NCI-H2081 (cell line): ENCODE measurements around the gene FNDC11.
"Not testable (repeated sequence)": the region's sequence is repeated elsewhere in the genome, so short reads cannot be mapped to it uniquely, and the experiment has no call there.

Source experiments
- DNase-seq, 2 experiments: peaks; one replicate each; lab custom pipeline; 2025; lab: John Stamatoyannopoulos, UW

FNDC11 gene

DNA sequence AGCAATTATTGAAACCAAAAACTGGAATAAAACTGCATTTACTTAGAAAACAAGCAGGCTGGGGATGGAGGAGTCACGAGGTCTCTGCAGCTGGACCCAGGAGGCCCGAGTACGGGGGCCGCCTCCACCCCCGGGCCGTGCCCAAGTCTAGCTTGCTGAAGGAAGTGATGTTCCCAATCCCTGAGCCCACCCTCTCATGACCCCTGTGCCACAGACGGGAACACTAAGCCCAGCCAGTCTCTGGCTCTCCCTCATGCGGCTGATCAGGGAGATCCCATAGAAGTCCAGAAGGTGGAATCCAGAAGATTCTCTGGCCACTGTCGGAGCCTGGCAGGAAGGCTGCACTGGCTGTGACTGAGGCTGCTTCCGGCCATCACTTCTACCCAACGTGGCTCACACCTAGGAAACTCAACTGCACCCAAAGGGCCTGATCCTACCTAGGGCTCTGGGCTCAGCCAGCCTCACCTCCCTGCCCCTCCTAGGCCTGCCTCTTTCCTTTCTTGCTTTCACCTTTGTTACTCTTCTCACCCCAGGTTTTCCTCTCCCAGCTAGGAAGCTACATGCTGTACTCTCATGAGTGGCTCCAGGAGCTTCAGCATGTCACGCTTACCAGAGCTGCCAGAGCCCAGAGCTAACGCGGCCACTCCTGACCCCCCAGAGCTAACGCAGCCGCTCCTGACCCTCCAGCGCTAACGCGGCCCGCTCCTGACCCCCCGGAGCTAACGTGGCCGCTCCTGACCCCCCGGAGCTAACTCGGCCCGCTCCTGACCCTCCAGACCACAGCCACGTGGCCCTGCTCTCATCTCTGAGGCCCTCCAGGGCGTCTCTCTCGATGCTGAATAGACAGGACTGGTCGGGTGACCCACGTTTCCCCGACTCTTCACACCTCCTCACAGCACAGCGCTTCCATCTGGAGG, 44.8 kb downstream of the FNDC11 start:
- no peak for DNase-seq

DNA sequence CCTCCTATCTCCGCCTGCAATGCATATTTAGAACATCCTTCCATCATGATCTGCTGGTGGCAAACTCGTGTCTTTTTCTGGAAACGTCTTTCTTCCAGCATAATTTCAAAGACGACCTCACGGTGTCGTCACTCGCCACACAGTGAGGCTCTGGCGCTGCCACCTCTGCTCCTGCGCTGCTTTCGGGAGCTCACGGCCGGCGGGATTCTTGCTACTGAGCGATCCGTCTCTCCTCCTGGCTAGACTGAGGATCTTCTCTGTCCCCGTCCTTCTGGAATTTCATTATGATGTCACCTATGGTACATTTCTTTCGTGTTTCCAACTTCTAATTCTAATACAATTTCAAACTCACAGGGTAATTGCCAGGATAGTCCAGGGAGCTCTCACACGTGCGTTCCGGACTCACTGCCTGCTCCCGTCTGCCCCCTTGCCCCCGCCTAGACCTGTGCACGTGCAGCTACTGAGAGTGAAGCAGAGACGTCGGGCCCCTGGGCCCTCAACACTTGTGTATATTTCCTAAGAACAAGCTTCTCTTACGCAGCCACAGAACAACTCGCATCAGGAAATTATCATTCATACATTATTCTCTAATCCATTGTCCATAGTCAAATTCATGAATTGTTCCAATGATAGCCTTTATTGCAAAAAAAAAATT, 45.6 kb downstream of the FNDC11 start:
- DNase-seq: no peak

DNA sequence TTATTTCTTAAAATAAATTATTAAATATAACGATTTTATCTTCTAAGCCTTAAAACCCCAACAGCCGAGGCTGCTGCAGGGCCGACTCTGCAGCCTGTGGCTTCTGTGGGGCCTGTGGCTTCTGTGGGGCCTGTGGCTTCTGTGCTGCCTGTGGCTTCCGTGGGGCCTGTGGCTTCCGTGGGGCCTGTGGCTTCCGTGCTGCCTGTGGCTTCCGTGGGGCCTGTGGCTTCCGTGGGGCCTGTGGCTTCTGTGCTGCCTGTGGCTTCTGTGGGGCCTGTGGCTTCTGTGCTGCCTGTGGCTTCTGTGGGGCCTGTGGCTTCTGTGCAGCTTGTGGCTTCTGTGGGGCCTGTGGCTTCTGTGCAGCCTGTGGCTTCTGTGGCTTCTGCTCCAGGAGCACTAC, 47.7 kb downstream of the FNDC11 start:
- not testable (repeated sequence) for DNase-seq

DNA sequence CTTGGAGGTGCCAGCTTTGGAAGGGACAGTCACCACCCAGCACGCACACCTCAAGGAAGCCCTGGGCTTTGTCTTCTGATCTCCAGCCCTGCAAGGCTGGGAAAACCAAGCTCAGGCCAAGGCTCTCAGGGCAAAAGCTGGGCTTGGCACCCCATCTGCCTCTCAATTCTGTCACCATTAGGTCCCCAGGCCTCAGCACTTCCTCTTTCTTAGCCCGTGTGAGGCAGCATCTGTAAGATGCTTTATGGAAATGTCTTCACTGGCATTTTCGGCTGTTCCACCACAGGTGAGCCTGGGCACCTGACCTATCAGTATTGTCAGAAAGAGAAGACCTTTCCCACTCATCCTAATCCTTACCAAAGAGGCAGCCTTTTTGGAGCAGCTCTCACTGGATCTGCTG, 48.4 kb downstream of the FNDC11 start:
- DNase-seq: no peak
